ENCODE measurements around the gene SLC9A9.
A peak's percentile ranks its signal among the peaks of the same experiment; 100 is the strongest.

Gene SLC9A9

GRCh38 chr3:143472731-143473523, 375.3 kb downstream of the SLC9A9 start:
- TF ChIP-seq, protein P1, sequence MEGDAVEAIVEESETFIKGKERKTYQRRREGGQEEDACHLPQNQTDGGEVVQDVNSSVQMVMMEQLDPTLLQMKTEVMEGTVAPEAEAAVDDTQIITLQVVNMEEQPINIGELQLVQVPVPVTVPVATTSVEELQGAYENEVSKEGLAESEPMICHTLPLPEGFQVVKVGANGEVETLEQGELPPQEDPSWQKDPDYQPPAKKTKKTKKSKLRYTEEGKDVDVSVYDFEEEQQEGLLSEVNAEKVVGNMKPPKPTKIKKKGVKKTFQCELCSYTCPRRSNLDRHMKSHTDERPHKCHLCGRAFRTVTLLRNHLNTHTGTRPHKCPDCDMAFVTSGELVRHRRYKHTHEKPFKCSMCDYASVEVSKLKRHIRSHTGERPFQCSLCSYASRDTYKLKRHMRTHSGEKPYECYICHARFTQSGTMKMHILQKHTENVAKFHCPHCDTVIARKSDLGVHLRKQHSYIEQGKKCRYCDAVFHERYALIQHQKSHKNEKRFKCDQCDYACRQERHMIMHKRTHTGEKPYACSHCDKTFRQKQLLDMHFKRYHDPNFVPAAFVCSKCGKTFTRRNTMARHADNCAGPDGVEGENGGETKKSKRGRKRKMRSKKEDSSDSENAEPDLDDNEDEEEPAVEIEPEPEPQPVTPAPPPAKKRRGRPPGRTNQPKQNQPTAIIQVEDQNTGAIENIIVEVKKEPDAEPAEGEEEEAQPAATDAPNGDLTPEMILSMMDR (IDR thresholded peaks at IDR 0.05; ENCODE audit: low read depth, low read length) = no peak
- no peak for DNase-seq (ENCODE audit: low read depth in 2 of 2)
- H3K4me3 ChIP-seq (replicated peaks in 1 of 2; ENCODE audit: low read depth in 2 of 2, low read length in 2 of 2) = no peak overlapping the region

GRCh38 chr3:143471705-143472104, 376.6 kb downstream of the SLC9A9 start:
- TF ChIP-seq, protein P1 (IDR thresholded peaks at IDR 0.05; ENCODE audit: low read depth, low read length) = no peak
- no peak for DNase-seq (ENCODE audit: low read depth in 2 of 2)
- no peak overlapping the region for H3K4me3 ChIP-seq (replicated peaks in 1 of 2; ENCODE audit: low read depth in 2 of 2, low read length in 2 of 2)

GRCh38 chr3:143469159-143469558, 379.1 kb downstream of the SLC9A9 start:
- H3K4me3 ChIP-seq (replicated peaks in 1 of 2; ENCODE audit: low read depth in 2 of 2, low read length in 2 of 2) = no peak overlapping the region
- TF ChIP-seq, protein P1 (IDR thresholded peaks at IDR 0.05; ENCODE audit: low read depth, low read length) = no peak
- no peak for DNase-seq (ENCODE audit: low read depth in 2 of 2)

GRCh38 chr3:143465666-143466065, 382.6 kb downstream of the SLC9A9 start:
- DNase-seq (ENCODE audit: low read depth in 2 of 2) = no peak
- TF ChIP-seq, protein P1 (IDR thresholded peaks at IDR 0.05; ENCODE audit: low read depth, low read length) = no peak
- no peak overlapping the region for H3K4me3 ChIP-seq (replicated peaks in 1 of 2; ENCODE audit: low read depth in 2 of 2, low read length in 2 of 2)

DNA sequence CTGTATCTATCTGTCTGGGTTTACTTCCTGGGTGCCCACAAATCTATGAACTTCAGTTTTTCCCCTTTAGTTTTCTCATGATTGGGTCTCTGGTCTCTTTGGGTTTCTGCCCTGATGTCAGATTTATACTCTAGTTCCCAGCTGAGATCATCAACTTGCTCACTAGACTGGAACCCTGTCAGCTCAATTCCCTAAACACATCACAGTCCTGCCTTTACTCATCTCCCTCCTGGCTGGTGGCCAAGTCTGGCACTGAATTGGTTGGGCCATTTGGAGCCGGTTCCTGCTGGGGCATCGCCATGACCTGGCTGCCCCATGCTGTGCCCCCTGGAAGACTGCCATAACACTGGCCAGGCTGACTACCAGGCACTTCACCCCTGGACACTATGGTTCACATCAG, 383.4 kb downstream of the SLC9A9 start:
- peak in 1 of 2 donors; percentile 58 for DNase-seq (ENCODE audit: low read depth in 2 of 2)
- H3K4me3 ChIP-seq (replicated peaks in 1 of 2; ENCODE audit: low read depth in 2 of 2, low read length in 2 of 2) = no peak overlapping the region
- TF ChIP-seq, protein P1 (IDR thresholded peaks at IDR 0.05; ENCODE audit: low read depth, low read length) = no peak

DNA sequence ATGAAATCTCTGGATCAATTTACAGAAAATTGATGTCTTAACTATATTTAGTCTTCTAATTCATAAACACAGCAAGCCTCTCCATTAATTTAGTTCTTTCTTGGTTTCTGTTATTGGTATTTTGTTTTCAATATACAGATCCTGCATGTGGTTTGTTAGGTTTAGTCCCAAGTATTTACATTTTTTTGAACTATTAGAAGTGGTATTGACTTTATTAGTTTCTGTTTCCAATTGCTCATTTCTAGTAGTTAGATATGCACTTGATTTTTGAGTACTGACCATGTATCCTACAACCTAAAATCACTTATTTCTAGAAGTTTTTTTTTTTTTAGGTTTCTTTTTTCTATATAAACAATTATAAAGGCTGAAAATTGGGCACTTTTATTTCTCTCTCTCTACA, 392.8 kb downstream of the SLC9A9 start:
- TF ChIP-seq, protein P1 (IDR thresholded peaks at IDR 0.05; ENCODE audit: low read depth, low read length) = no peak
- no peak overlapping the region for H3K4me3 ChIP-seq (replicated peaks in 1 of 2; ENCODE audit: low read depth in 2 of 2, low read length in 2 of 2)
- no peak for DNase-seq (ENCODE audit: low read depth in 2 of 2)
